GM19043 (cell line): ENCODE measurements around the gene OR56A3.
"Not testable (repeated sequence)": the region's sequence is repeated elsewhere in the genome, so short reads cannot be mapped to it uniquely, and the experiment has no call there.

Experiments used
- ATAC-seq: cut with Tn5 transposase; IDR thresholded peaks from one replicate; pipeline ENCODE4 v1.9.1; 2021; ENCODE audit warnings: low read depth; ENCODE audit not compliant: unreplicated experiment

The OR56A3 gene

GRCh38 chr11:5941951-5942350 is at the start of gene OR56A3:
OR56A3 (plus strand) TSS chr11:5942251; CDS start chr11:5947347, 5,096 bp downstream.
- no peak for ATAC-seq

- no peak for ATAC-seq
These were observed 49.1 kb upstream of the OR56A3 start, which contains the start of gene OR52E5 for GRCh38 chr11:5892908-5893307. OR52E5 (plus strand) TSS chr11:5893208; CDS start chr11:5900777, 7,569 bp downstream.

- ATAC-seq = no peak
These were observed 42.5 kb upstream of the OR56A3 start for GRCh38 chr11:5899534-5899933.

- no peak for ATAC-seq
These were observed 31.5 kb upstream of the OR56A3 start for GRCh38 chr11:5910540-5910939.

- no peak for ATAC-seq
These were observed 19.2 kb upstream of the OR56A3 start for GRCh38 chr11:5922749-5923426.

- no peak for ATAC-seq
These were observed 18.6 kb upstream of the OR56A3 start for GRCh38 chr11:5923427-5923776.

- ATAC-seq = no peak
These were observed 18.3 kb upstream of the OR56A3 start for GRCh38 chr11:5923794-5924193.

GRCh38 chr11:5928271-5928670 is 13.8 kb upstream of the OR56A3 start:
- no peak for ATAC-seq

- no peak for ATAC-seq
These were observed 13.2 kb upstream of the OR56A3 start for GRCh38 chr11:5928811-5929210.

GRCh38 chr11:5929571-5930368 is 12.3 kb upstream of the OR56A3 start:
- no peak for ATAC-seq

GRCh38 chr11:5930614-5931013 is 11.4 kb upstream of the OR56A3 start:
- no peak for ATAC-seq

GRCh38 chr11:5931061-5931460 is 11.0 kb upstream of the OR56A3 start:
- ATAC-seq = no peak

- ATAC-seq = no peak
These were observed 9.4 kb upstream of the OR56A3 start for GRCh38 chr11:5932671-5933070.

GRCh38 chr11:5933116-5933515 is 8.9 kb upstream of the OR56A3 start:
- ATAC-seq = no peak

- no peak for ATAC-seq
These were observed 4.0 kb upstream of the OR56A3 start for GRCh38 chr11:5937868-5938602.

GRCh38 chr11:5938603-5938965 is 3.5 kb upstream of the OR56A3 start:
- no peak for ATAC-seq

- no peak for ATAC-seq
These were observed 1.3 kb upstream of the OR56A3 start for GRCh38 chr11:5940748-5941147.

GRCh38 chr11:5955586-5955985 is 13.5 kb downstream of the OR56A3 start:
- ATAC-seq = no peak

GRCh38 chr11:5960704-5961320 is 18.8 kb downstream of the OR56A3 start:
- not testable (repeated sequence) for ATAC-seq

- no peak for ATAC-seq
These were observed 24.9 kb downstream of the OR56A3 start for GRCh38 chr11:5966958-5967357.

- ATAC-seq = no peak
These were observed 25.7 kb downstream of the OR56A3 start for GRCh38 chr11:5967708-5968107.
